HG02973 (cell line): Measurements from ENCODE around the gene TMTC1.

Source experiments
- ATAC-seq: cut with Tn5 transposase; IDR thresholded peaks from one replicate; pipeline ENCODE4 v1.9.1; 2021; ENCODE audit warnings: moderate library complexity; ENCODE audit not compliant: unreplicated experiment

The TMTC1 gene

GRCh38 chr12:29546000-29546399, 237.7 kb downstream of the TMTC1 start:
- no peak for ATAC-seq

- ATAC-seq, result peak; percentile 77
These were observed 238.7 kb downstream of the TMTC1 start for GRCh38 chr12:29545102-29545467.

- ATAC-seq, result peak; percentile 38
These were observed 239.2 kb downstream of the TMTC1 start for GRCh38 chr12:29544428-29545101.

GRCh38 chr12:29543036-29543435, 240.7 kb downstream of the TMTC1 start:
- no peak for ATAC-seq

- ATAC-seq, result no peak
These were observed 246.4 kb downstream of the TMTC1 start for GRCh38 chr12:29537298-29537697.

- ATAC-seq, result no peak
These were observed 248.8 kb downstream of the TMTC1 start for GRCh38 chr12:29534935-29535334.

- ATAC-seq, result no peak
These were observed 249.8 kb downstream of the TMTC1 start for GRCh38 chr12:29533815-29534489.

GRCh38 chr12:29531471-29531870, 252.3 kb downstream of the TMTC1 start:
- ATAC-seq, result no peak

- no peak for ATAC-seq
These were observed 253.3 kb downstream of the TMTC1 start for GRCh38 chr12:29530436-29530835.

GRCh38 chr12:29528161-29528560, 255.6 kb downstream of the TMTC1 start:
- no peak for ATAC-seq

- no peak for ATAC-seq
These were observed 261.8 kb downstream of the TMTC1 start for GRCh38 chr12:29521951-29522350.

GRCh38 chr12:29519585-29520182, 264.1 kb downstream of the TMTC1 start:
- ATAC-seq, result no peak

GRCh38 chr12:29518407-29518806, 265.3 kb downstream of the TMTC1 start:
- ATAC-seq, result no peak

- ATAC-seq, result no peak
These were observed 266.5 kb downstream of the TMTC1 start for GRCh38 chr12:29517264-29517663.

GRCh38 chr12:29516431-29516875, 267.3 kb downstream of the TMTC1 start:
- no peak for ATAC-seq

GRCh38 chr12:29510591-29511185, 273.1 kb downstream of the TMTC1 start:
- ATAC-seq, result no peak

GRCh38 chr12:29509503-29509902, 274.2 kb downstream of the TMTC1 start:
- no peak for ATAC-seq

GRCh38 chr12:29508949-29509348, 274.8 kb downstream of the TMTC1 start:
- ATAC-seq, result no peak

- no peak for ATAC-seq
These were observed 278.6 kb downstream of the TMTC1 start for GRCh38 chr12:29505122-29505521.

GRCh38 chr12:29503283-29503682, 280.5 kb downstream of the TMTC1 start:
- ATAC-seq, result no peak

GRCh38 chr12:29499235-29499634, 284.5 kb downstream of the TMTC1 start:
- no peak for ATAC-seq

GRCh38 chr12:29497588-29497987, 286.2 kb downstream of the TMTC1 start, which contains the start of gene OVCH1:
Gene OVCH1, minus strand, starts transcription at chr12:29497686. Its CDS starts 0 bp downstream, at chr12:29497686.
- ATAC-seq, result no peak
